HG02759 (cell line): ENCODE data around the gene LSP1.
"Not testable (repeated sequence)": the region's sequence is repeated elsewhere in the genome, so short reads cannot be mapped to it uniquely, and the experiment has no call there.

Experiments used
- ATAC-seq: cut with Tn5 transposase; IDR thresholded peaks from one replicate; pipeline ENCODE4 v1.9.1; 2021; ENCODE audit warnings: mild to moderate bottlenecking, moderate library complexity; ENCODE audit not compliant: unreplicated experiment

Gene LSP1

GRCh38 chr11:1937616-1938342, 84.9 kb downstream of the LSP1 start:
- no peak for ATAC-seq

- no peak for ATAC-seq
Measured at GRCh38 chr11:1938343-1939005, 85.6 kb downstream of the LSP1 start.

DNA sequence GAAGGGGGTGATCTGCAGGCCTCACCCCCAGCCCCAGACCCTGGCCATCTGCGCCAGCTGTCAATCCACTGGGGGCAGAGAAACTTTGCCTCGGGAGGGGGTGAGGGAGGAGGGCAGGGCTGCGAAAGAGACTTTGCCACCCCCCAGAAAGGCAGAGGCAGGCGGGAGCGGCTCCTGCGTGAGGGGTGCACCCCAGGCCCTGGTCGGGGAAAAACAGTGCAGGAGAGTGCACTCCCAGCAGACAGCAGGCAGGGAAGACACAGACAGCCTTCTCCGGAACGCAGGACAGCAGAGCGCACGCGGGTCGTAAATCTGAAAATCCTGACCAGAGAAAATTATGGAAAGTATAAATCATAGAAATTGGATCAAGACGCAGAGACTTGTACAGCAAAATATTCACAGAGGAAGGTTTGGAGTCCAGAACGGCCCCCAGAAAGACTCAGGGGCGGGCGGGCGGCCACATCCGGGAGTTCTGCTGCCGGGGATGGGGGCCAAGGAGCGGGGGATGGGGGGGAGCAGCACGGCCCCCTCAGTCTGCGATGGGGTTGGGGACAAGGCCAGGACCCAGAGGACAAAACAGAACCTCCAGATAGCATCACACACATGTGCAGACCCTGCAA, 86.2 kb downstream of the LSP1 start:
- ATAC-seq = no peak

- not testable (repeated sequence) for ATAC-seq
Measured at GRCh38 chr11:1939788-1940187, 86.9 kb downstream of the LSP1 start.
